GM19324 (cell line): ENCODE measurements around the gene USH1C.

Experiments
- ATAC-seq: cut with Tn5 transposase; IDR thresholded peaks from one replicate; pipeline ENCODE4 v1.9.1; 2021; ENCODE audit warnings: mild to moderate bottlenecking, moderate library complexity; ENCODE audit not compliant: unreplicated experiment, low FRiP score

Gene USH1C

DNA sequence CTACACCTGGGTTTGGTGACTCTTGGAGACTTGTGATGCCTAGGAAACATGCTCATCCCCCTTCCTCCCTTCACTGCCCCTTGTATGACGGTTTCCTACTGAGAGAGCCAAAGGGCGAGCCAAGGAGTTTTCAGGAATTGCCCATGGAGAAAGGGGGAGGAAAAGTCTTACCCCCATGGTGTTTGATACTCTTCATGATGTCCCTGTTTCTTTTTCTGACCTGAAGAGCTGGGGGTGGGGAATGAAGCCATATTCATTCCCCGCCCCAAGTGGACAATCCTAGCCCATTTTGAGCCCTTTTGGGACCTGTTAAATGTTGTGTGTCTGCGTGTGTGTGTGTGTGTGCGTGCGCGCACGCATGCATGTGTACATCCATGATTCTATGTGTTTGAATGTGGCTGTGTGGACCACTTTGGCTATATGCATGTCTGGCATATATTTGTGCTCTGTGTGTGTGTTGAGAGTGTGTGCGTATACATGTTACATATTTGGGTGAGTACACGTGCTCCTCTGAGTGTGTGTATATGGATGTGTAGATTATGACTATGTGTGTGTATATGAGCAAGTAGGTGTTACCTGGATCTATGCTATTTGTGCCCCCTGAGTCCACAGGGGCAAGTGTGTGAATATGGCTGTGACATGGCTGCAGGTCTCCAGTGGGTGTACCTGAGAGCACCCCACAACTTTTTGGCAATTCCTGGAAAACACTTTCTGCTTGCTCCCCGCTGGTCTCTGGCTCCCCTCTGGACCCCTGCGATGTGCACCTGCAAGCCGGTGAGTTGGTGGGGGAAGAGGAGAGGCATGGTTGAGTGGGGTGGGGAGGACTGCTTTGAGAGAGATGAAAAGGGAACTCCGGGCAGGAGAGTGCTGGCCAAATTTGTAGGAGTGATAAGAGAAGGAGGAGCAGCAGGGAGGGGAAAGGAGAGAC, 27.5 kb upstream of the USH1C start:
- no peak for ATAC-seq

DNA sequence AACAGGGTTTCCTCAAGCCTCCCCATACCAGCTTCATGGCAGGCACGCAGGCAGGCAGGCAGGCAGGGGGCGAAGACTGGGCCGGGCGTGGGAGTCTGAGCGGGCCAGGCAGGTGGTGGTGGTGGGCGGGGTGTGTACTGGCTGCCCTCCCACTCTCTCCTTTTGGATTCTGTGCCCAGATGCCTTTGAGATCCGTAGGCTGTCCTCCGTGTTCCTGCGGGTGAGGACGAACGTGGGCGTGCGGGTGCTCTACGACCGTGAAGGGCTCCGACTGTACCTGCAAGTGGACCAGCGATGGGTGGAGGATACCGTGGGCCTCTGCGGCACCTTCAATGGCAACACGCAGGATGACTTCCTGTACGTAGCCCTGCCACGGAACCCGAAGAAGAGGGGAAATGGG, 25.8 kb upstream of the USH1C start:
- ATAC-seq: no peak

DNA sequence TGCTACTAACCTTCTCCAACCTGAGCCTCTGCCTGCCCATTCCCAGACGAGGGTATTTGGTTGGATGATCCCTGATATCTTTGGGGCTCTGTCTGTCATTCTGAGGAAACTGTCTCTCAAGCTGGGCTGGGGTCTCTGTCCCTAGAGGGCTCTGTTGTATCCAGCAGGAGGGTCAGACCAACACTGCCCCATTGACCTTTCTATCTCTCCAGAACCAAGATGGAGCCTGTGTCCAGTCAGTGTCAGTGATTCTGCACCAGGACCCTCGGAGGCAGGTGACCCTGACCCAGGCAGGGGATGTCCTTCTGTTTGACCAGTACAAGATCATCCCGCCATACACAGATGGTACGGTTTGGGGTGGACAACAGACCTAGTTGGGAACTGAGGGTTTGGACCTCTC, 24.7 kb upstream of the USH1C start:
- ATAC-seq: no peak

DNA sequence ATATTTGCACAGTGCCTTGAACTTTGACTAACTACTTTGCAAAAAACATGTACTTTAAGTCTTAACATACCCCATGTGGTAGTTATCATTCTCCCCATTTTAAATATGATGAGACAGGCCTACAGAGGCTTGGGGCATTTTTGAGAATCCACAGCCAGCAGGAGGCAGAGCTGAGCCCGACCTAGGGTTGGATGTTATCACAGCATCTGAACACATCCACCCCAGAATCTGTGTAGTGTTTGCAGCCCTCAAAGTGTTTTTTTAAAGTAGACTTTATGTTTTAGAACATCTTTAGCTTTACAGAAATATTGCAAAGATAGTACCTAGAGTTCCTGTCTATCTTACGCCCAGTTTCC, 20.4 kb upstream of the USH1C start:
- no peak for ATAC-seq

DNA sequence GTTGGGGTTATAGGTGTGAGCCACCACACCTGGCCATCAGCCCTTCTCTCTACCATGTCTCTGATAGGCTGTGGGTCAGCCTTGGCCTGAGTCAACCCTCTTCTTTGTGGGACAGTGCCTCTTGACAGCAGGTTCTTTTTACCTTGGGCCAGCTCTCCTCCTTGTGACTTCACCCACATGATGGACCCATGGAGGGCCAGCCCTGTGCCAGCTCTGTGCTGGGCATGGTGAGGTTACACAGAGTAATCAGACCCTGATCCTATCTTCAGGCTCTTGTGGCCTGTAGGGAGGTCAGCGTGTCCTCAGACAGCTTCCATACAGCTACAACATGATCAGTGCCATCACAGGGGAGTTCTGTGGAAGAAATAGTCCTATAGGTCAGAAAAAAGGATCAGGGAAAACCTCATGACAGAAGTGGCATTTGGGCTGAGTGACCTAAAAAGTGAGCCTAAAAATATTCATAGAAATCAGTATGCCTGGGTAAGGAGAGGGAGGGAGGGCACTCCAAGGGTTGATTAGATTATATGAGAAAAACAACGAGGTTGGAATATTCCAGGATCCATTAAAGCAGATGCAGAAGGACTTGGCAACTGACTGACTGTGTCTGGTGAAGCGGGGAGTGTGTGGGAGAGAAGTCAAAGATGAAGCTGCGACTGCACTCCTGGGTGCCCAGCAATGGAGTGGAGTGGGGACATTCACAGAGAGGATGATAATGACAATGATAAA, 19.9 kb upstream of the USH1C start:
- ATAC-seq: no peak

DNA sequence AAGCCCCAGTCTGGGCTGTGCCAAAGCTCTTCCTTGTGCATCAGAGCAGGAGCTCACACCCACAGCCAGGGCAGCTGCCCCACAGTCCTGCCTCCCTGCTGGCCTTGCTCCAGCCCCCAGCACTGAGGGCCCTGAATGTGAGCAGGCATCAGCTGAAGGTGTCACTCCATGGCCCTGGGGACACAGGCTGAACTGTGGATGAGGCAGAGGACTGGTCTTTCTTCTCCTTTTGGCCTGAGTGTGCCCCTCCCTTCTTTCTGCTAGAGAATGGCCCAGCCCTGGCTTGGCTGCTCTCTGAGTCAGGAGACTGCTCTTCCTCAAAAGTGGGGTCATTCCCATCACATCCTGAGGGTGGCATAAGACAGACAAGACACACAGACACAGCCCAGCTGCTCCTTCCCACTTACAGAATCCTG, 19.0 kb upstream of the USH1C start:
- no peak for ATAC-seq

DNA sequence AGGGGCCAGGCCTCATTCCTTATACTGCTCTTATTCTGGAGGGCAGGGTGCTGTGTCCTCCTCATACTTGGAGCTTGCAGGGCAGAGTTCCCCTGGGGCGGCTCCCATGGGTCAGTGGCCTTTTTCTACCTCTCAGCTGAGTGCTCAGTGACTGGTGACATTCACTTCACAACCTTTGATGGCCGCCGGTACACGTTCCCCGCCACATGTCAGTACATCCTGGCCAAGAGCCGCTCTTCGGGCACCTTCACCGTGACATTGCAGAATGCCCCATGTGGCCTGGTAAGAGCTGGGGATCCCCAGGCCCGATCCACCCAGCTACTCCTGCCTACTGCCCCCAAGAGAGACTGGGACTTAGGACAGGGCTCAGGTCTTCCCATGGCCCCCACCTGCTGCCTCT, 17.3 kb upstream of the USH1C start:
- no peak for ATAC-seq

DNA sequence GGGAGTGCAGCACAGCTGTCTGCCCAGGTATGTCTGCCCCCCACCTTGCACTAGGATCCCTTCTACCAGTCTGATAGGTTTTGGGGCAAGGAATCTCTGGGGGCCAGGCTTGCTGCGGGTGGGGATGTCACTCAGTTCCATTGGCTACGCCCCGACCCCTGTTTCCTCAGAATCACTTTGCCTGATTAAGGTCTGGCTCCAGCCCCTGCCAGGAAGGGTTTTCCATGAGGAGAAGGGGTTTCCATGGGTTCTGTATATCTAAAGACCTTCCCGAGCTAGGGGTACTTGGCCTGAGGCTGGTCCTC, 16.8 kb upstream of the USH1C start:
- no peak for ATAC-seq

DNA sequence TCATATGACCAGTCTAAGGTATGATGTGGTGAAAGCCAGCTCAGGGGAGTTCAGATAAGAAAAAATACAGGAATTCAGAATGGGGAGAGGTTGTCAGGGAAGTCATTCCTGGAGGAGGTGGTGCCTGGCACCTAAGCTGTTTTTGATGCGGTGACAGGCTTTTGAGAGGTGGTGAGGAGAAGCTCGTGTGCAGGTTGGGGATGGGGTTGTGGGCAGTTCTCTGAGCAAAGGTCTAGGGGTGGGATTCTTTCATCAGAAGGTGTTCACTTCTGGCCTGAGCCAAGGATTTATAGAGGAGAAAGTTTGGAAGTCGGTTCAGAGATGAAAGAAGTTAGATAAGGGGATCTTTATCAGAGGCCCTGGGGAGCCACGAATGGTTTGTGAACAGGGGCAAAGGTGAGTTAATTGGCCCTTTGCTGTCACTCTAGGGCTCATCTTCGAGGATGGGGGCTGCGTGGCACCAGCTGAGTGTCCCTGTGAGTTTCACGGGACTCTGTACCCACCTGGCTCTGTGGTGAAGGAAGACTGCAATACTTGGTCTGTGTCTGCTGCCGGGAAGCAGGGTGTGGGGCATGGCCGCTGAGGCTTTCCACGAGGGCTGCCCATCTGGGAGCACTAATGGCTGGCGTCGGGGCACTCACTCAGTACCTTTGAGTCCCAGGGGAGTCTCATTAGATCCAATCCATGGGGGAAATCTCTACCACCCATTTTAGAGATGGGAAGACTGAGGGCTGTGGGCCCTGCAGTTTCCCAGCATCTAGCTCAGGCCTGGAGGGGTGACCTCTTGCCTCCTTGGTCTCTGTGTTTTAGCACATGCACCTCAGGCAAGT, 16.3 kb upstream of the USH1C start:
- ATAC-seq: no peak

DNA sequence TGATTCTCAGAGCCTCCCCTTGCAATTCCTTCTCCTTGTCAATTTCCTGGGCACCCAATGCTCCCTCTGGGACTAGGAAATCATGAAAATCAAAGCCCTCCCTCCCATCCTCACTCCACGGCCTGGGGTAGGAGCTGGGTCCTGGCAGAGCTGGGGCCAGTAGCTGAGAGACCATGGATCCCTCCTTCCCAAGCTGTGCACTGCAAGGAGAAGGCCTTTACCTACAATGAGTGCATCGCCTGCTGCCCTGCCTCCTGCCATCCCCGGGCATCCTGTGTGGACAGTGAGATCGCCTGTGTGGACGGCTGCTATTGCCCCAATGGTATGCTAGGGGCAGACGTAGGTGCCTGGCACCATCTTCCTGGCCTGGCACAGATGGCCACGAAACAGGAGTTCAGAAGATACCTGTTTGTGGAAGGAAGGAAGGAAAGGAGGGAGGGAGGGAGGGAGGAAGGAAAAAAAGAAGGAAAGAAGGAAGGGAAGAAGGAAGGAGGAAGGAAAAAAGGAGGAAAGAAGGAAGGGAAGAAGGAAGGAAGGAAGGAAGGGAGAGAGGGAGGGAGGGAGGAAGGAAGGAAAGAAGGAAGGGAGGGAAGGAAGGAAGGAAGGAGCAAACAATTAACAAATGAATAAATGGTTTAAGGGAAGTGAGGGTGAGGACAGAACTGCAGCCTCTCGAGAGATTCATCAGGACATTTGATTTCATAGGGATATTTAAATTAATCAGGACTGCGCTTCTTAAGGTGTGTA, 15.3 kb upstream of the USH1C start:
- no peak for ATAC-seq

DNA sequence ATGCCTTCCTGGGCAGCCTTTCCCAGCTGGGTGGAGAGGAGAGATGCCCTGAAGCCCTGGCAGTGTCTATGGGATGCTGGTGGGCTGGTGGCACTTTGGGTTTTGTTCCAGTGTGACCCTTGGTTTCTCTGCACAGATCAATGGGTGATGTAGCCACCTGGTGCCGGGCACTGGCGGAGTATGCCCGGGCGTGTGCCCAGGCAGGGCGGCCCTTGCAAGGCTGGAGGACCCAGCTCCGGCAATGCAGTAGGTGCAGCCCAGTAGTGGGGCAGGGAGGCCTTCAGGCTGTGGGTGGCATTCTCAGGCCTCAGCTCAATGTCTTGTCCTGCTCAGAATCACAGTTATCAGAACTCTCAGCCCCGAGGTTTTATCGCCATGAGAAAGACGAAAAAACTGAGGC, 14.7 kb upstream of the USH1C start:
- no peak for ATAC-seq

DNA sequence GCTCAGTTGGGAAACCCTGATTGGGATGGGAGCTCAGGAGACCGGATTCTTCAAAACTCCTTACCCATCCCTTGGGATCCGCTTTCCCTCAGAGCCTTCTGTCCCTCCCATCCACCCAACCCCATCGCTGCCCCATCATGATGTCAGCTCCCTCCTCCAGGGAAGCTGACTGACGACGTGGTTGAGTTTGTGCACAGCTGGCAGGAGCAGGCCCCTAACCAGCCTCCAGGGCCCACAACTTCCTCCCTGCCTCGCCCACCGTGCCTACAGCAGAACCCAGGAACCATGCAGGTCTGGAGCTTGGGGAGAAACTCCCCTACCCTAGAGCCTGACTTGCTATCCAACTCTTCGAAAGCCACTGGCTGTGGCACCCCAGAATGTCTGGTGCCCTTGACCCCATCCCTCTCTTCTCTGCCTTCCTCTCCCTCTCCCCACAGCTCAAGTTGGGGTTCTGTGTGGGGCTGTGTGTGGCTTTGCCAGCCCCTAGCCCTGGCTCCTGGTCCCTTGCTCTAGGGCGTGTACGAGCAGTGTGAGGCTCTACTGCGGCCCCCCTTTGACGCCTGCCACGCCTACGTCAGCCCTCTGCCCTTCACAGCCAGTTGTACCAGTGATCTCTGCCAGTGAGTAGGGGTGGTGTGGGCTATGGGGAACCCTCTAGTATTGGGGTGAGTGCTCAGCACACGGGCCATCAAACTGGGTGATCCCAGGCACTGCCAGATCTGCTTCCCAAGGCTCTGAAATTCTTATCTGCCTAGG, 14.0 kb upstream of the USH1C start:
- ATAC-seq: no peak

DNA sequence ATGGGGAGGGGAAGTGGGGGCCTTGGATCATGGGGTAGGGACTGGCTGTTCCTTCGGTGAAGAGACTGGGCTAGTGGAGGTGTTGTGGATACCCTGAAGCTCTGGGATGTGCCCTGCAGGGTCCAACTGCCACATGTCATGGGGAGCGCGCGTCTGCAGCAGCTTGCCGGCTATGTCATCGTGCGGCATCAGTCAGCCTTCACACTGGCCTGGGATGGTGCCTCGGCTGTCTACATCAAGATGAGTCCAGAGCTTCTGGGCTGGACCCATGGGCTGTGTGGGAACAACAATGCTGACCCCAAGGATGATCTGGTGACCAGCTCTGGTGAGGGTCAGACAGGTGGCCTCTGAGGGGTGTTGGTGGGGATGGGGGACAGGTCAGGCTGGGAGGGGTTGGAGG, 12.8 kb upstream of the USH1C start:
- no peak for ATAC-seq

DNA sequence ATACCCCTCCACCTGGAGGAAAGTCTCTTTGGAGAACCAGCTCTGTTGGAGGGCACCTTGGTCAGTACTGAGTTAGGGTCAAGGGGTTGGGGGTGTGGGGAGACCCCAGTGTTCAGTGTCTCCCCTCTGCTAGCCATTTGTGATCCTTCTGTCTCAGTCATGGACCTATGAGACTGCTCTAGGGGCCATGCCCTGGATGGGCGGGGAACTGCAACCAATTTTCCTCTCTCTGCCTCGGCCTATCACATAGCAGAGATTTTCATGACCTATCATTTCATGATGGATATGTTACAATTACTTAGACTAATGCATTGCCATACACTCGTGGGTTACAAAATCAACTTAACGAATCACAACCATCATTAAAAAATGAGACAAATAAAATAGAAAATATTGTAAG, 10.3 kb upstream of the USH1C start:
- ATAC-seq: no peak

DNA sequence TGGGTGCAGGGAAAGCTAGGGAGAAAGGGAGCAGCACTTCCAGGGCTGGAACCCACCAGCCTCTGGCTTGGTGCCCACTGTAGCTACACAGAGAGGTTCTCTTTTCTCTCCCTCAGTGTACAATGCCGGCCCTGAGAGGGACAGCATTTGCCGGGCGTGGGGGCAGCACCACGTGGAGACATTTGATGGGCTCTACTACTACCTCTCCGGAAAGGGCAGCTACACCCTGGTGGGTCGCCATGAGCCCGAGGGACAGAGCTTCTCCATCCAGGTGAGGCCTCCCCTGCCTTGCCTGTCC, 9.0 kb upstream of the USH1C start:
- no peak for ATAC-seq

DNA sequence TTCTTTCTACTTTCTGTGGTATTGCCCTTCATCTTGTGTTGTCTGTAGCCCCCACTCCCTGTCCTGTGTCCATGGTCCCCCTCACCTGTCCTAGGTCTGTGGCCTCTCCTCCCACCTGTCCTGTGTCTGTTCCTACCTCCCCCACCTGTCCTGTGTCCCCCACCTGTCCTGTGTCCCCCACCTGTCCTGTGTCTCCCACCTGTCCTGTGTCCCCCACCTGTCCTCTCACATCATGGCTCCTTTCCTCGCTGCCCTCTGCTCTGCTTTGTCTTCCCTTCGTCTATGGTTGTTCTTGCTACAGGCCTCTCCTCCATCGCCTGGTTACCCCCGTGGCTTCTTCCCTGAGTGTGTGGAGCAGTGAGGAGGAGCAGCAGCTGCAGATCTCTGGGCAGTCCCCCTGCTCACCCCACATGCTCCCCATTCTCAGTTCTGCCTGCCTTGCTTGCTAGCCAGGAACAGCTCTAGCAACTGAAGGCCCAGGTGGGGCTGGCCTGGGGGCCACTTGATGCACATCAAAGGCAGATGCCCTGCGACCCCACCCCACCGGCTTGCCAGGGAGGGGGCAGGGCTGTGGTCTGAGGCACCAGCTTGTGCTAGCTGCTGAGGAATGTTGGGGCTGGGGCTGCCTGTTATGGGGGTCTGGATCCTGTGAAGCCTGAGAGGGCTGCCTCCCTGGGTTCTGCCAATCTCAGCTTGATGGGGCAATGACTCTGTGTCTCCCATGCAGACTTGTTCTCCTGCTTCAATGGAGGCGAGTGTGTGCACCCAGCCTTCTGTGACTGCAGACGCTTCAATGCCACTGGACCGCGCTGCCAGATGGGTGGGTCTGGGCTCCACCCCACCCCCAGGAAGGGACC, 8.4 kb upstream of the USH1C start:
- no peak for ATAC-seq

DNA sequence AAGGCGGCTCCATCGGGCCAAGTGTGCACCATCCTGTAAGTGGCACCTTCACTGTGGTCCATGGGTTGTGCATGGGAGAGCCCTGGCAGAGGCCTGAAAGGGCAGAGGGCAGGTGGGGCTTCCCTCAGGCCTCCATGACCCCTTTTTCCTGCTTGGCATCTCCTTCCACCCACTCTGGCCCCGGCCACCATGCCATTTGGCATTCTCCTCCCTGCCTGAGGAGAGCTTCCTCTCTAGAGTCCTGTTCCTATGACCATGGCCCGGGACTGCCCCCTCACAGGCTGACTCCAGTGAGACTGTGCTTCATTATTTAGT, 7.8 kb upstream of the USH1C start:
- ATAC-seq: no peak

DNA sequence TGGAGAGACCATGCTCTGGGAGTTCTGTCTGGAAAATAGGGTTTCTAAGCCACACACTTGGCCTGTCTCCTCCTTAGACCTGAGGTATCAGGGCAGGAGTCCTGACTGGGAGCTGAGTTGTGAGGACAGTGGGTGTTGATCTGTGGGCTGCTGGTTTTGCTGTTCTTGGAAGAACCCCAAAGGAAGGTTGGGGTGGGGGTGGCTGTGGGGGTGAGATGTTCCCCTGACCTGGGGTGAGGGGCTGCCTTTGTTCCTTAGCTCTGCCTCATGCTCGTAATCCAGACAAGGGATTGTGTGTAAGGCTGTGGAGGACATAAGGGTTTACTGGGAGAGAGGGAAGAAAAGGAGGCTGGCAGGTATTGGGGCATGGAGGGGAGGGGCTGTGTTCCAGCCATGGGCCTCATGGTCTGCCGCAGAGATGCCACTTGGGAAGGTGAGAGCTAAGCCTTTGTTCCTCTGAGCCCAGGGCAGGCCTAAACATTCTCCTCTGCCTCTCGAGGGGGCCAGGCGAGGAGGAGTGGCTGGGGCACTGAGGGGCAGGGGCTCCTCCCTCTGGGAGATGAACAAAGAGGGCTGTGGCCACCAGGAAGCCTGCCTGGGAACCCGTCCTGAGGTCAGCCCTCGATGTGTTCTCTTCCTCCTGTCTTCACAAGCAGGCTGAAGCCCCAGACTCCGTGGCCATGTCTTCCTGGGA, 7.3 kb upstream of the USH1C start:
- ATAC-seq: no peak
